B cell (primary cell): Measurements from ENCODE around the gene NLRP9.

Source experiments
- EZH2 ChIP-seq: IDR thresholded peaks from 2 replicates; pipeline ENCODE4 v1.6.1; 2012; ENCODE audit warnings: borderline replicate concordance, low read depth, mild to moderate bottlenecking, moderate library complexity, low read length; ENCODE audit not compliant: insufficient read depth, poor library complexity, severe bottlenecking
- TF ChIP-seq, protein P1 (sequence below): fragments of 200-600 bp; IDR thresholded peaks from one replicate; pipeline ENCODE4 v1.8.0; 2022; ENCODE audit warnings: antibody characterized with exemption, mild to moderate bottlenecking

DNA sequence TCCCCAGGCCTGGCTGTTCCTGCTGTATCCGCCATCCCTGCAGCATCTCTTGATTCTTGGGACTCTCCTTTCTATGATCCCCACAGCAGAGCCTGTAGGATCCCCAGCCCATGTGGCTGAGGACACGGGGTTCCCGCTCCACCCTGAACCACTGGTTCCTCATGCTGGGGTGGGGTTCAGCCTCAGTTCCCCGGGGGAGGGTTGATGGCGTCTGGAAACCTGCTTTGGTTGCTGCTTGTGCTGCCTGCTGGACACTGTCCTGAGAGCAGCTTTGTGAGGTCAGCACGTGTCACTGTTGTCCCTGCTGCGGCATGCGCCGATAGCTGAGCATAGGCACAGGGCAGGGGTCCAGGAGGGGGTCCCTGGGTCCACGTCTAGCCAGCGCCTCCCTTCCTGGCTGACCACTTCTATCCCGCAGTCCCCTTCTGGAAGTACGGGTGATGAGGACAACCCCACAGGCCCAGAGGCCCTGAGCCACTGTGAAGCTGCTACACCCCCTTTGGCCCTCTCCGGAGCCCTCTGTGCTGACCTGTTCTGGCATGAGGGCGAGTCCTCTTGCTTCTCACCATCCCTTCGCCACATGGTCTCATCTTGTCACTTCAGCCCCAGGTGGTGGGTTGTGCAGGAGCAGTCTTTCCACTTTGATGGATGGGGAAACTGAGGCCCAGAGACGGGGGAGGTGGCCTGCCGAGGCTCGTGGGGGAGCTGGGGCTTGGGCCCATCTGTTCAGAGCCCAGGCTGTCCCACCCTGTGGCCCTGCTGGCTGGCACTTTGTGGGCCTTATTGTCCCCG, 57.7 kb downstream of the NLRP9 start:
- TF ChIP-seq, protein P1, sequence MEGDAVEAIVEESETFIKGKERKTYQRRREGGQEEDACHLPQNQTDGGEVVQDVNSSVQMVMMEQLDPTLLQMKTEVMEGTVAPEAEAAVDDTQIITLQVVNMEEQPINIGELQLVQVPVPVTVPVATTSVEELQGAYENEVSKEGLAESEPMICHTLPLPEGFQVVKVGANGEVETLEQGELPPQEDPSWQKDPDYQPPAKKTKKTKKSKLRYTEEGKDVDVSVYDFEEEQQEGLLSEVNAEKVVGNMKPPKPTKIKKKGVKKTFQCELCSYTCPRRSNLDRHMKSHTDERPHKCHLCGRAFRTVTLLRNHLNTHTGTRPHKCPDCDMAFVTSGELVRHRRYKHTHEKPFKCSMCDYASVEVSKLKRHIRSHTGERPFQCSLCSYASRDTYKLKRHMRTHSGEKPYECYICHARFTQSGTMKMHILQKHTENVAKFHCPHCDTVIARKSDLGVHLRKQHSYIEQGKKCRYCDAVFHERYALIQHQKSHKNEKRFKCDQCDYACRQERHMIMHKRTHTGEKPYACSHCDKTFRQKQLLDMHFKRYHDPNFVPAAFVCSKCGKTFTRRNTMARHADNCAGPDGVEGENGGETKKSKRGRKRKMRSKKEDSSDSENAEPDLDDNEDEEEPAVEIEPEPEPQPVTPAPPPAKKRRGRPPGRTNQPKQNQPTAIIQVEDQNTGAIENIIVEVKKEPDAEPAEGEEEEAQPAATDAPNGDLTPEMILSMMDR, result no peak
- TF ChIP-seq EZH2, result no peak
